ENCODE measurements around the gene PXT1. TPM values are rescaled to one million over a fixed set of nuclear protein-coding genes. Genes with fewer than 3 reads are reported as not detected.

PXT1 gene
- total and polyA plus RNA-seq, 9 of the 15 experiments (the other 6 are each of a cell fraction or from before 2014, with no cell fraction given): 0.09 to 0.11 (median 0.10) TPM; not detected in 5

DNA sequence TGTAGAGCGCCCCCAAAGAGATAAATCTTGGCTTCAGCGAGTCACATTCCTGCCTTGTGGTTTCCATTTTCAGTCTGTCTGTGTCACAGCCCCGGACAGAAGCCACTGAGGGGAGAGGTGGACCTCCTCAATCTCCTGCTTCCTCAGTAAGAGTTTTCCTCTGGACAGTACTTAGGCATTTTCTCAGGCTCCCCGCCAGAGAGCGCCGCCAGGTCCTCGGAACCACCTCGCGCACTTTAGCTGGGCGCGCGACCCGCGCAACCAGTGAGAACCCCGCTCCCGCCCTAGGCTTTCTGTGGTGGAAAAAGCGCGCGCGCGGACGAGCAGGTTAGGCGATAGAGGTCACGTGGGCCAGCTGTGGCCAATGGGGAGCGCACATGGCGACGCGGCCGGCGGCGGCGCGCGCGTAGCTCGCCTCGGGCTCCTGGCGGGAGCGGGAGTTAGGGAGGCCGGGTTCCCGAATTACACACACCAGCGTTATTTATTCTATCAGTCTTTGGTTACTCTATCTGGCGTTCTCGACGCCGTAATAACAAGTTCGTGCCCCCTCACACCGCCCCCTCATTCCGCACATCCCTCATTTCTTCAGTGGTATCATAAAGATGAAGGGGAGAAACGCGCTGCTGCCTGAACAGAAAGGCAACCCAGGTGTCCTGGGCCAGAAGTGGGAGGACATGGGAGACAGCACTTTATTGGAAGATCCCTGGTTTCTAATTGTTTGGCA lies 19.4 kb downstream of the PXT1 start (continued):
- TF ChIP-seq CHD7 (IDR thresholded peaks at IDR 0.05; ENCODE audit: low read depth, low read length): no peak
- peak; percentile 90 for TF ChIP-seq CREM (IDR thresholded peaks at IDR 0.05; ENCODE audit: low read depth)
- TF ChIP-seq ZNF12 (CRISPR knock-in tag; IDR thresholded peaks at IDR 0.05): no peak
- TF ChIP-seq ZSCAN32 (CRISPR knock-in tag; IDR thresholded peaks at IDR 0.05): no peak
- no peak for TF ChIP-seq ZKSCAN8 (CRISPR knock-in tag; IDR thresholded peaks at IDR 0.05)
- no peak for TF ChIP-seq CSDE1 (IDR thresholded peaks at IDR 0.05)
- peak; percentile 100 for TF ChIP-seq USF2 (CRISPR knock-in tag; IDR thresholded peaks at IDR 0.05)
- TF ChIP-seq NBN (IDR thresholded peaks at IDR 0.05; ENCODE audit: low read depth): peak; percentile 79; the same call in 1 of the 2 replicates
- no peak for TF ChIP-seq OTX1 (CRISPR knock-in tag; IDR thresholded peaks at IDR 0.05)
- no peak for TF ChIP-seq SRSF3 (IDR thresholded peaks at IDR 0.05; ENCODE audit: insufficient read depth, low read length)
- no peak for TF ChIP-seq SMARCE1 (IDR thresholded peaks at IDR 0.05)
- TF ChIP-seq, protein P1, sequence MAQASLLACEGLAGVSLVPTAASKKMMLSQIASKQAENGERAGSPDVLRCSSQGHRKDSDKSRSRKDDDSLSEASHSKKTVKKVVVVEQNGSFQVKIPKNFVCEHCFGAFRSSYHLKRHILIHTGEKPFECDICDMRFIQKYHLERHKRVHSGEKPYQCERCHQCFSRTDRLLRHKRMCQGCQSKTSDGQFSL (CRISPR knock-in tag; IDR thresholded peaks at IDR 0.05): no peak
- TF ChIP-seq, protein P1 (tag; IDR thresholded peaks at IDR 0.05): no peak
- TF ChIP-seq ZNF124 (CRISPR knock-in tag; IDR thresholded peaks at IDR 0.05): no peak
- TF ChIP-seq NCOA2 (IDR thresholded peaks at IDR 0.05; ENCODE audit: partially characterized antibody in 2 of 2): no peak
